ENCODE results near the gene ZEB1. TPM values are rescaled to one million over a fixed set of nuclear protein-coding genes. Genes with fewer than 3 reads are reported as not detected.

Gene ZEB1
- total and polyA plus RNA-seq, 2 of the 13 experiments (the other 11 are each of a cell fraction or from before 2014, with no cell fraction given): 9.6 to 18.0 TPM

GRCh38 chr10:31554556-31554955 lies 235.5 kb downstream of the ZEB1 start (continued):
- TF ChIP-seq MXD1 (CRISPR knock-in tag; IDR thresholded peaks at IDR 0.05) (no peak), KIAA2018 (CRISPR knock-in tag; IDR thresholded peaks at IDR 0.05; ENCODE audit: borderline replicate concordance) (no peak), THRA (CRISPR knock-in tag; IDR thresholded peaks at IDR 0.05; ENCODE audit: borderline replicate concordance) (no peak), ZNF138 (CRISPR knock-in tag; IDR thresholded peaks at IDR 0.05; ENCODE audit: low read depth) (no peak), ZNF441 (CRISPR knock-in tag; IDR thresholded peaks at IDR 0.05; ENCODE audit: borderline replicate concordance) (no peak), ZNF546 (CRISPR knock-in tag; conservative IDR thresholded peaks at IDR 0.05) (no peak)
